B cell (primary cell): Measurements from ENCODE around the gene LAMA4.

Experiments
- CTCF ChIP-seq: fragments of 200-600 bp; IDR thresholded peaks from one replicate; pipeline ENCODE4 v1.8.0; 2022; ENCODE audit warnings: antibody characterized with exemption, mild to moderate bottlenecking
- EZH2 ChIP-seq: IDR thresholded peaks from 2 replicates; pipeline ENCODE4 v1.6.1; 2012; ENCODE audit warnings: borderline replicate concordance, low read depth, mild to moderate bottlenecking, moderate library complexity, low read length; ENCODE audit not compliant: insufficient read depth, poor library complexity, severe bottlenecking

GRCh38 chr6:112100561-112100960 lies 153.8 kb downstream of the LAMA4 start:
- TF ChIP-seq CTCF (no peak), EZH2 (no peak)
